AG09319 (cell line): Measurements from ENCODE around the gene GFER.
A peak's percentile ranks its signal among the peaks of the same experiment; 100 is the strongest.
"Not testable (repeated sequence)": the region's sequence is repeated elsewhere in the genome, so short reads cannot be mapped to it uniquely, and the experiment has no call there.

Experiments used
- DNase-seq: peaks from one replicate; pipeline ENCODE4 v3.0.0-alpha.2; 2010; ENCODE audit warnings: low read depth; ENCODE audit errors: extremely low read depth
- CTCF ChIP-seq: IDR thresholded peaks from 2 replicates; pipeline ENCODE4 v1.5.1; 2011; ENCODE audit warnings: low read depth, mild to moderate bottlenecking, inconsistent platforms, low read length, moderate library complexity

Gene GFER

GRCh38 chr16:1960665-1961630 is 23.0 kb upstream of the GFER start:
- no peak for DNase-seq
- TF ChIP-seq CTCF = no peak

DNA sequence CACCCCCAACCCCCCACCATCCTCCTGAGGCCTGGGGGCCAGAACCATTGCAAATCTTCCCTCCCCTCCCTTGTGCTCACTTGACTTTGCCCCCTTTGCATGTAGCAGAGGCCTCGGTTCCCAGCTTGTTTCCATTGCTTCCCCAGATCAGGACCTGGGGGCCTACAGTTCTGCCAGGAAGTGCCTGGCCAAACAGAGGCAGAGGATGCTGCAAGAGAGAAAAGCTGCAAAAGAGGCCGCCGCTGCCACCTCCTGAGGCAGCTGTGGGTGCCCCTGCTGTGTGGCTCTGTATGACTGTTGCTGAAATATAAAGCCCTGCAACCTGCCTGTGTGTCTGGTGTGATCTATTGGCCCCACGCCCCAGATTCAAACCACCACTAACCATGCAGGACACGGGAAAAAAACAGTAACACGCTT is 22.3 kb upstream of the GFER start:
- DNase-seq = no peak
- no peak for TF ChIP-seq CTCF

GRCh38 chr16:1962161-1963153 is 21.5 kb upstream of the GFER start:
- not testable (repeated sequence) for DNase-seq

DNA sequence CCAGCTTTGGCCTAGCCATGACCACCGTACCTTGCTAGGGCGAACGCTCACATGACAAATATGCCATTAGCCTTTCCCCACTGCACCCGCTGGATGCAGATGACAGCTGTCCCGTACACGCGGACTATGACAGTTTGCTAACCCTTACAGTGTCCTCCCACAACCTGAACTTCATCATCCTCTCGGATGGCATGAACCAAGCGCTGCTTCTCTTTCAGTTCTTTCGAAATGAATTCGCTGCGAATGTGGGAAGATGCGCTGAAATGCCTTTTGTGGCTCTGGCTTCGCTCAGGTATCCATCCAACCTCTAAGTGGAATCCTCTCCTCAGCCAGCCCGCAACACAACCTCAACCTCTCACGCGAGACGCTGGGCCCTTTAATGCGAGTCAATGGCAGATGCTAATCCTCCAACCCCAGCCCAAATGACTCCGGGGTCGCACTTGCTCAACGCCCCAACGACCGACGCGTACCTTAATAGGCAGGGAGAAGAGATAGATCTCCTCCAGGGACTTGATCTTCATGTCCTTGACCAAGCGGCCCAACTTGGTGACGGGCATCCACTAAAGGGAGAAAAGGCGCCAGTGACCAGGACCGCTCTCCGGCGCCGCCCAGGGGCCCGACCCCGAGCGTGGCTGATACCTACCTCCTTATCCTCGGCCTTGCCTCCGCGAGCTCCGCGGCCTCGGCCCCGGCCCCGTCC is 20.0 kb upstream of the GFER start:
- DNase-seq = no peak
- TF ChIP-seq CTCF = no peak

- no peak for TF ChIP-seq CTCF
Observed at GRCh38 chr16:1964506-1965395, 19.2 kb upstream of the GFER start, which contains the start of gene RPS2. RPS2 (minus strand) TSS chr16:1964826; CDS start chr16:1964625, 201 bp downstream.

DNA sequence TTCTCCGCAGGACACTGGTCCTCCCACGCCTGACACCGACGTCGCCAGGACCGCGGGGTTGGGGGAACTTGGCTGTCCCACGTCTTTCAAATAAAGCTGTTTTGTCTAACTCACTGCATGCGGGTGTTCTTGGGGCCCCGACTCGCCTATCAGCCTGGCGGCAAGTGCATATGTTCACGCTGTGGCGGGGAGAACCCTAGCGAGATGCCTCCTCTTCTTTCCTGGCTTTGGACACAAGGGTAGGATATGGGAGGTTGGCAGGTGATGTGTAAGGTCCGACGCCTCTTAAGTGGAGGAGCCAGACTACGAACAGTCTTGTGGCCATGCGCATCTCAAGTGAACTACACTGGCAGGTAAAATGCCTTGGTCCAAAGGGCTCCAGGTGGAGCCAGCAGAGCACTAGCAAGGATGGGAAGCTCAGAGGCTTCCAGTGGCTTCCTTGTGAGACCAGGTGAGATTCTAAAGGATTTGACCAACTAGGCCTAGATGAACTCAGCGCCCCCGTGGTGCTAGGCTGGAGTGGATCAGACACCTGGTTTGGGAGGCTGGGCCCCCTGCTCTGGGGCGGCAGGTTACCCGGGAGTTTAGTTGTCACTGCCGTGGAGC is 18.5 kb upstream of the GFER start:
- TF ChIP-seq CTCF = no peak
- no peak for DNase-seq

More at GRCh38 chr16:1964506-1965395, 19.2 kb upstream of the GFER start, which contains the start of gene RPS2:
- peak; percentile 99 for DNase-seq
